ENCODE data around the gene NR3C2.

NR3C2 gene

DNA sequence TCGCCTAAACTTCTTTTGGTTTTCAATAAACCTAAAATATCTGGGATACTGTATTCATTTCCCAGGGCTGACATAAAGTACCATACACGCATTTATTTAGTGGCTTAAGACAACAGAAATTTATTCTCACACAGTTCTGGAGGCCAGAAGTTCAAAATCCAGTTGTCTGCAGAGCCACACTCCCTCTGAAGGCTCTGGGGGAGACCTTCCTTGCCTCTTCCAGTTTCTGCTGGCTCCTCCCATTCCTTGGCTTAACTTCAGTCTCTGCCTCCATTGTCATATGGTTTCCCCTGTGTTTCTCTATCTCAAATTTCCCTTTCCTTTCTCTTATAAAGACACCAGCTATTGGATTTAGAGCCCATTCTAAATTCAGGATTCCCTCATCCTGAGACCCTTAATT, 44.4 kb downstream of the NR3C2 start:
- no peak for TF ChIP-seq ZFX (IDR thresholded peaks at IDR 0.05; ENCODE audit: borderline replicate concordance)
- no peak for TF ChIP-seq CTCF (IDR thresholded peaks at IDR 0.05)
- no peak overlapping the region for H3K27ac ChIP-seq

- no peak overlapping the region for H3K27ac ChIP-seq
- no peak for TF ChIP-seq CTCF (IDR thresholded peaks at IDR 0.05)
- TF ChIP-seq ZFX (IDR thresholded peaks at IDR 0.05; ENCODE audit: borderline replicate concordance) = no peak
Observed at GRCh38 chr4:148396986-148397673, 45.1 kb downstream of the NR3C2 start.

DNA sequence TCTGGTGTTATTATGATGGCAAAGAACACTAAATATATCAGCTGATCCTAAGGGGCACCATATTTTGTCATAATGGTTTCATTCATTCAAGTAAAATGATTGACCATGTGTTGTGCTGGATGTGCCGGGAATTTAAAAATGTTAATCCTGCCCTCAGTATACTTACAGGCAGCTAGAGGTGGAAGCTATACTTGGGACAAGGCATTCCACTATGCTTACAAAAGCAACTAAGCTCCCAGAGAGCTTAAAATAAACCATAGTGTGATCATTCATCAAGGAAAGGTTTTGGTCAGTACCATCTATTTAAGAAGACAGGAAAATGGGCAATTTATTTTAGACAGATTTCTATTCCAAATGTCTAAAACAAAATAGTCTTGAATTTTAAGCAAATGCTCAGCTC, 46.4 kb downstream of the NR3C2 start:
- H3K27ac ChIP-seq = no peak overlapping the region
- TF ChIP-seq CTCF (IDR thresholded peaks at IDR 0.05) (no peak), ZFX (IDR thresholded peaks at IDR 0.05; ENCODE audit: borderline replicate concordance) (no peak)

GRCh38 chr4:148391056-148391455, 51.2 kb downstream of the NR3C2 start:
- no peak overlapping the region for H3K27ac ChIP-seq
- TF ChIP-seq ZFX (IDR thresholded peaks at IDR 0.05; ENCODE audit: borderline replicate concordance) (no peak), CTCF (IDR thresholded peaks at IDR 0.05) (no peak)

GRCh38 chr4:148390311-148390710, 51.9 kb downstream of the NR3C2 start:
- no peak overlapping the region for H3K27ac ChIP-seq
- TF ChIP-seq ZFX (IDR thresholded peaks at IDR 0.05; ENCODE audit: borderline replicate concordance) = no peak
- TF ChIP-seq CTCF (IDR thresholded peaks at IDR 0.05) = no peak

DNA sequence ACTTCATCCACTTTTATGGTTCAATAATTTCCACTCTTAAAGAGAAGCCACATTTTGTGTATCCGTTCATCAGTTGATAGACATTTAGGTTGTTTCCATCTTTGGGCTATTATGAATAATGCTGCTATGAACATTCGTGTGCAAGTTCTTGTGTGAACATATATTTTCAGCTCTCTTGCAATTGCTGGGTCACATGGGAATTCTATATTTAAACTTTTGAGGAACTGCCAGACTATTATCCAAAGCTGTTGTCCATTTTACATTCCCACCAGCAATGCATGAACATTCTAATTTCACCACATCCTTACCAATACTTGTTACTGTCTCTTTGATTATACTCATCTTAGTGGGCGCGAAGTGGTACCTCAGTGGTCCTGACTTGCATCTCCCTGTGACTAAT, 61.9 kb downstream of the NR3C2 start:
- H3K27ac ChIP-seq = no peak overlapping the region
- TF ChIP-seq CTCF (IDR thresholded peaks at IDR 0.05) (no peak), ZFX (IDR thresholded peaks at IDR 0.05; ENCODE audit: borderline replicate concordance) (no peak)

GRCh38 chr4:148376151-148376550, 66.1 kb downstream of the NR3C2 start:
- no peak for TF ChIP-seq ZFX (IDR thresholded peaks at IDR 0.05; ENCODE audit: borderline replicate concordance)
- TF ChIP-seq CTCF (IDR thresholded peaks at IDR 0.05) = no peak
- no peak overlapping the region for H3K27ac ChIP-seq
